Neural progenitor cell (in vitro differentiated cells): ENCODE results near the gene NCAPD3.

Experiments used
- EZH2 ChIP-seq: fragments of 200-600 bp; sonication (generic); IDR thresholded peaks from 2 replicates; pipeline ENCODE4 v1.6.1; 2017; ENCODE audit warnings: antibody characterized with exemption, mild to moderate bottlenecking, moderate library complexity
- TF ChIP-seq, protein P1 (sequence below): fragments of 200-600 bp; sonication (generic); IDR thresholded peaks from 2 replicates; pipeline ENCODE4 v1.5.1; 2017; ENCODE audit warnings: antibody characterized with exemption, mild to moderate bottlenecking

- TF ChIP-seq, protein P1, sequence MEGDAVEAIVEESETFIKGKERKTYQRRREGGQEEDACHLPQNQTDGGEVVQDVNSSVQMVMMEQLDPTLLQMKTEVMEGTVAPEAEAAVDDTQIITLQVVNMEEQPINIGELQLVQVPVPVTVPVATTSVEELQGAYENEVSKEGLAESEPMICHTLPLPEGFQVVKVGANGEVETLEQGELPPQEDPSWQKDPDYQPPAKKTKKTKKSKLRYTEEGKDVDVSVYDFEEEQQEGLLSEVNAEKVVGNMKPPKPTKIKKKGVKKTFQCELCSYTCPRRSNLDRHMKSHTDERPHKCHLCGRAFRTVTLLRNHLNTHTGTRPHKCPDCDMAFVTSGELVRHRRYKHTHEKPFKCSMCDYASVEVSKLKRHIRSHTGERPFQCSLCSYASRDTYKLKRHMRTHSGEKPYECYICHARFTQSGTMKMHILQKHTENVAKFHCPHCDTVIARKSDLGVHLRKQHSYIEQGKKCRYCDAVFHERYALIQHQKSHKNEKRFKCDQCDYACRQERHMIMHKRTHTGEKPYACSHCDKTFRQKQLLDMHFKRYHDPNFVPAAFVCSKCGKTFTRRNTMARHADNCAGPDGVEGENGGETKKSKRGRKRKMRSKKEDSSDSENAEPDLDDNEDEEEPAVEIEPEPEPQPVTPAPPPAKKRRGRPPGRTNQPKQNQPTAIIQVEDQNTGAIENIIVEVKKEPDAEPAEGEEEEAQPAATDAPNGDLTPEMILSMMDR, result no peak
- TF ChIP-seq EZH2, result no peak
These were observed 71.1 kb downstream of the NCAPD3 start for GRCh38 chr11:134152696-134153095.
